ENCODE measurements around the gene RNF20.
A peak's percentile ranks its signal among the peaks of the same experiment; 100 is the strongest.

Gene RNF20

GRCh38 chr9:101590901-101591300 is 57.2 kb downstream of the RNF20 start:
- no peak for DNase-seq

- DNase-seq: no peak
Observed at GRCh38 chr9:101591787-101592446, 58.3 kb downstream of the RNF20 start.

GRCh38 chr9:101592788-101593187 is 59.1 kb downstream of the RNF20 start:
- DNase-seq: no peak

GRCh38 chr9:101593345-101593744 is 59.7 kb downstream of the RNF20 start:
- DNase-seq: no peak

- DNase-seq: no peak
Observed at GRCh38 chr9:101594796-101595195, 61.1 kb downstream of the RNF20 start, which contains the start of gene PPP3R2. Gene PPP3R2 (minus strand): TSS chr9:101594969. CDS start chr9:101594921, 48 bp downstream.

- DNase-seq: peak; percentile 40
Observed at GRCh38 chr9:101601904-101602765, 68.5 kb downstream of the RNF20 start.

- DNase-seq: no peak
Observed at GRCh38 chr9:101604296-101604695, 70.6 kb downstream of the RNF20 start.

- DNase-seq: no peak
Observed at GRCh38 chr9:101605547-101605946, 71.9 kb downstream of the RNF20 start.
